Measurements from ENCODE around the gene UBALD2. TPM values are rescaled to one million over a fixed set of nuclear protein-coding genes. Genes with fewer than 3 reads are reported as not detected.

Gene UBALD2
- total and polyA plus RNA-seq, 2 of the 8 experiments (the other 6 are each of a cell fraction or from before 2014, with no cell fraction given) = 17.8 to 22.6 TPM

GRCh38 chr17:76276461-76277299, 11.5 kb downstream of the UBALD2 start:
- H3K27me3 ChIP-seq (replicated peaks in 1 of 4; ENCODE audit: control insufficient read depth in 3 of 4, extremely low read depth in 1 of 4, insufficient read depth in 3 of 4, low read length in 3 of 4) = no peaks in the 10 kb centered on the region
- no peak overlapping the region for H2AFZ ChIP-seq (ENCODE audit: low read length)
- no peak overlapping the region for H4K5ac ChIP-seq (ENCODE audit: insufficient read length, low read depth, low read length)
- 90% methylated on average over 19 of the region's 19 CpGs; no CpG with 5 or more reads in 1 of the 2 experiments for WGBS, 2 experiments (ENCODE audit: extremely low coverage in 1 of 2, insufficient coverage in 1 of 2, insufficient read length in 1 of 2, insufficient replicate concordance in 2 of 2, low coverage in 1 of 2, low lambda C conversion rate in 2 of 2, missing lambda C conversion rate in 1 of 2)
- CTCF ChIA-PET (ENCODE audit: partially characterized antibody) = interaction anchor here (0.8 to 3.4 kb wide), 9 partner anchors 15 to 262 kb away, joined by 3 to 32 read pairs (median 4); partner anchors contain the start of gene EXOC7
- H3K4me3 ChIP-seq (ENCODE audit: extremely low read depth in 1 of 4, insufficient read depth in 2 of 4, low read depth in 3 of 4, low read length in 4 of 4) = no peak overlapping the region
- peaks cover 0 to 3% of the 10 kb centered on the region in 2 experiments for H4K20me1 ChIP-seq (replicated peaks in 1 of 2; ENCODE audit: control insufficient read depth in 1 of 2, insufficient read depth in 2 of 2, low read length in 2 of 2)
- no peak overlapping the region for H4K91ac ChIP-seq (replicated peaks; ENCODE audit: insufficient read length, low read length)
- H3K14ac ChIP-seq (ENCODE audit: insufficient read length) = no peak overlapping the region
- no peak overlapping the region for H3K23ac ChIP-seq (ENCODE audit: insufficient read length)
- H3K4ac ChIP-seq (replicated peaks; ENCODE audit: insufficient read length, low read depth, low read length) = no peak overlapping the region
- no peak overlapping the region for H2BK20ac ChIP-seq (ENCODE audit: low read length)
- no peak for DNase-seq (ENCODE audit: low read depth in 1 of 2, low spot score in 2 of 2)
- no peak overlapping the region for H2BK15ac ChIP-seq (ENCODE audit: low read length)
- POLR2A ChIA-PET (ENCODE audit: partially characterized antibody) = interaction anchor here (2.0 kb wide), 1 partner anchor 12 kb away, joined by 5 read pairs; the partner anchor contains the start of gene UBALD2
- H3K27ac ChIP-seq (ENCODE audit: low read depth, low read length) = no peak overlapping the region
- H3K9ac ChIP-seq (replicated peaks in 1 of 4; ENCODE audit: extremely low read depth in 1 of 4, low read depth in 3 of 4, low read length in 3 of 4) = no peak overlapping the region
- no peak overlapping the region for H3K4me2 ChIP-seq (ENCODE audit: insufficient read depth in 1 of 2, low read depth in 2 of 2, low read length in 2 of 2)
- no peak overlapping the region for H2BK12ac ChIP-seq (ENCODE audit: low read depth, low read length)
- H3K23me2 ChIP-seq (ENCODE audit: low read depth, low read length) = peaks cover 3% of the 10 kb centered on the region; the same call in 1 of the 2 replicates
- no peaks in the 10 kb centered on the region for H3K79me1 ChIP-seq (ENCODE audit: low read depth, low read length)
- no peak overlapping the region for H2BK120ac ChIP-seq (replicated peaks; ENCODE audit: low read depth, low read length)
- no peak overlapping the region for H2AK5ac ChIP-seq (ENCODE audit: low read depth, low read length)
- no peaks in the 10 kb centered on the region for H3K79me2 ChIP-seq (ENCODE audit: control insufficient read depth in 1 of 2, insufficient read depth in 2 of 2, low read length in 2 of 2)
- H3K4me1 ChIP-seq (replicated peaks in 1 of 4; ENCODE audit: control insufficient read depth in 3 of 4, insufficient read depth in 4 of 4, low read length in 3 of 4) = peaks cover 0 to 11% (median 7%) of the 10 kb centered on the region in 4 experiments; a peak in 6 of 7 replicates
- no peaks in the 10 kb centered on the region; a peak in 1 of 8 replicates for H3K36me3 ChIP-seq (ENCODE audit: control insufficient read depth in 2 of 4, insufficient read depth in 4 of 4, low read length in 3 of 4)
- H3K18ac ChIP-seq (ENCODE audit: extremely low read depth, low read length) = no peak overlapping the region
- no peak for FAIRE-seq
- H3K56ac ChIP-seq (replicated peaks; ENCODE audit: insufficient read length, low read depth, low read length) = no peak overlapping the region
- H3K9me3 ChIP-seq (ENCODE audit: insufficient read depth in 2 of 2, low read depth in 1 of 2, low read length in 1 of 2) = no peaks in the 10 kb centered on the region
- H4K8ac ChIP-seq (ENCODE audit: extremely low read depth, insufficient read depth, low read length) = no peak overlapping the region
- no peak overlapping the region; the same call in 1 of the 2 replicates for H2BK5ac ChIP-seq (ENCODE audit: low read depth, low read length)
- no peak for TF ChIP-seq HDAC2 (IDR thresholded peaks at IDR 0.05; ENCODE audit: borderline replicate concordance in 1 of 2, low read depth in 2 of 2, low read length in 2 of 2)
- TF ChIP-seq EGR1 (IDR thresholded peaks at IDR 0.05; ENCODE audit: borderline replicate concordance, low read depth, low read length) = no peak
- no peak for TF ChIP-seq ASH2L (IDR thresholded peaks at IDR 0.05; ENCODE audit: low read length)
- TF ChIP-seq ATF2 (IDR thresholded peaks at IDR 0.05; ENCODE audit: low read length) = no peak
- TF ChIP-seq POLR2A (IDR thresholded peaks at IDR 0.05; ENCODE audit: control extremely low read depth in 1 of 2, low read depth in 2 of 2, low read length in 2 of 2) = no peak
- no peak for TF ChIP-seq USF2 (IDR thresholded peaks at IDR 0.05; ENCODE audit: low read length)
- TF ChIP-seq MAFK (IDR thresholded peaks at IDR 0.05; ENCODE audit: low read depth, low read length) = no peak
- TF ChIP-seq RBBP5 (IDR thresholded peaks at IDR 0.05; ENCODE audit: borderline replicate concordance, low read depth, low read length) = no peak

Measured in H1 (cell line).